Limb (tissue), 2 donors: ENCODE results near the gene STRIT1.

ENCODE experiments used
- DNase-seq, 2 donors: peaks; one replicate each; pipeline ENCODE4 v3.0.0-alpha.2; 2016; ENCODE audit errors: extremely low spot score in 2 of 2

Gene STRIT1

DNA sequence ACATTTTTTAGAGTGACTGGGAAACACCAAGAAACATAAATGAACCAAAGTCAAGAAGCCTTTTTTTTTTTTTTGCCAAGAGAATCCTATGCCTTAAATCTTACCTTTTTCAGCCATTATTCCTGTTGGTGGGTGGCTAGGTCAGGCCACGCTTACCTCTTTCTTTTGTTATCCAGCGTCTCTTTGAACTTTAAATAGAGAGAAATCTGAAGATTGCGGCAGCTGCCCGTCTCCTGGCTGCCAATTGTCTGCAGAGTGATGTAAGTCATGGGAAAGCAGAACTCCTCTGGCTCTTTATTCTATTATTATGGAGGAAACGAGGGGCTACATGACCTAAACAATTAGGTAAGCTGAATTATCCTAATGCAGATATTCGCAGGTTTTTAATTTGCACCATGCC lies at the start of gene STRIT1:
Gene STRIT1, minus strand, starts transcription at position 168 of the 400 bp plus-strand sequence.
- DNase-seq = no peak

DNA sequence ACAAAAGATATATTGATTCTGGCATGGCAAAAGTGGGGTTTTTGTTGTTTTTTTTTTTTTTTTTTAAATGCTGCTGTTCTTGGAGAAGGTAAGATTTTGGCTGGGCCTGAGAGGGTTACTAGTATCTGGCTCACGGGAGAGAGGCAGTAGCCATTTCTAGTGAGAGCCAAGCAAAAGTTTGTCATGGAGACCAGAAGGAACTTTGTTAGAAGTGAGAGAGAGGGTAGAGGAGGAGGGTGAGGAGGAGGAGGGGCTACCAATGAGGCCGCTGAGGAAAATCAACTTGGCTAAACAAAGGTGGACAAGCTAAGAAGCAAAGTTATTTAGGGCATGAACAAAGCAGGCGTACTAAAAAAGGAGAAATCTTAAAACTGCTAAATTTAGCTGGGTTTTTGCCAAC lies 48.9 kb upstream of the STRIT1 start:
- no peak for DNase-seq

DNA sequence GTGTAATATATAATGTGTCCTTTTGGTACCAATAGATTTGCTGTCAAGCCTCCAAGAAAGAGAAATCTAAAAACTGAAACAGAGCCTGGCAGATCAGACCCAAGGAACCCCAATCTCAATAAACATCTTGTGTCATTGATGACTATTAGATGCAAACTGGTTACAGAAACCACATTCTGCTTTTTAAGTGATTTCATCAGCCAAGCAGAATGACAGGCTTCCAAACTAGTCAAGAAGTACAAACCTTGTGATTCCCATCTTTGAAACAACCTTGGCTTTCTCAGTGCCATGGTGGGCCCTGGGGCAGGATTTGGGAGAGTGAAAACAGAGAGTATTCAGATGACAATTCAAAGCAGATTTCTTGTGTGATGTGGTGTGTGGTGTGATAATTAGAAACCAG lies 45.6 kb upstream of the STRIT1 start:
- DNase-seq = no peak

DNA sequence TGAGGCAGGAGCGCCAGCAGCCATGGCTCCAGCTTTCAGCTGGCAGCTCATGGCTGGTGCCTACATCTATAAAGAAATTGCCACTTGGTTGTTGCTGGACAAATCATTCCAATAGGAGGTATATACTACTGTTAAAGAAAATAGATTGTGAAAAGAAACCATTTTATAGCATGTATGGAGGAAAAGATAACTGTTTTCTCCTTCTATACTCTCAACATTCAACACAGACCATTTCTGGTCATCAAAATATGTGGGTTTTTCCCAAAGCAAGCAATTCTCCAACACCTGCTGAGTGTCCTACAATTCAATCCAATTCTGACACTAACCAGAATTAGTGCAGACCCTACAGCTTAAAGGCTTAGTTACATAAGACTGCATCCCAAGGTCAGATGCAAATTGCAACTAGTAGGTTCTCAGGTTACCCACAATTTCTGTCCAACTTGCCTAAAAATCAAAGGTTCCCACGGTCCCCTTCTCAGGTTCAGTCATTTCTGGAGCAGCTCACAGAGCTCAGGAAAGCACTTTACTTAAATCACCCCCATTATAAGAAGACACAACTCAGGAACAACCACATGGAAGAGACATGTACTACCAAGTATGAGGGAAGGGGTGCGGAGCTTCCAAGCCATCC lies 42.4 kb upstream of the STRIT1 start:
- no peak for DNase-seq

DNA sequence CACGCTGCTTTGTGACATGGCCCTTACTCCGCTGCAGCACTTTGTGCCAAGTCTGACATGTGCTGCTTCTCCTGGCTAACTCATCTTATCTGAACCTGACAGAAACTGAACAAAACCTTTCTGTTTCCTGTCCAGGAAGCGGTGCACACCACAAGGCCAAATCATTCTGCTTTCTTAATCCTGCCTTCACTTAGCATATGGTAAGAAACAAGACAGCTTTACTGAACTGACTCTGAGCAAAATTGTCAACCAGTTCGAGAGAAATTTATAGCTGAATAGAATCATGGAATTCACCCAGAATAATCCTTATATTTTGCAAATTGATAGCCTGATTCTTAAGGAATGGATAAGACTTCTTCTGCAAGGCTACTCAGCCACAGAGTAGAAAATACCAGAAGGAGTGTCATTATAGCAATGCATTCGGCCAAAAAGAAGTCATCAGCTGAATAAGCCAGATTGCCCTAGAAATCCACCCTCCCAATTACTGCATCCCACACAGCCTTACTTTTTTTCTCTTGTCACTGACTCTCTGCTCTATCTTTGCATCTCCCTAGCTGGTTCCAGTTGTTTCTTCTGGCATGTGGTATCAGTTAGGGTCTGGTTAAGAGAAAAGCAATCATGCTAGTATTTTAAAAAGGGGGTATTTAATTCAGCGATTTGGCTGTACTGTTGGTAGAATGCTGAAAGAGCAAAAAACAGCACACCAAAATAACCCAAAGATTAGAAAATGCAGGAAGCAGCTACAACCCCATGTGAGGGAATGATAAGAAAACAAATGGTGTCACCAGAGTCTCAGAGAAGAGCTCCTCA lies 41.6 kb upstream of the STRIT1 start:
- no peak for DNase-seq

DNA sequence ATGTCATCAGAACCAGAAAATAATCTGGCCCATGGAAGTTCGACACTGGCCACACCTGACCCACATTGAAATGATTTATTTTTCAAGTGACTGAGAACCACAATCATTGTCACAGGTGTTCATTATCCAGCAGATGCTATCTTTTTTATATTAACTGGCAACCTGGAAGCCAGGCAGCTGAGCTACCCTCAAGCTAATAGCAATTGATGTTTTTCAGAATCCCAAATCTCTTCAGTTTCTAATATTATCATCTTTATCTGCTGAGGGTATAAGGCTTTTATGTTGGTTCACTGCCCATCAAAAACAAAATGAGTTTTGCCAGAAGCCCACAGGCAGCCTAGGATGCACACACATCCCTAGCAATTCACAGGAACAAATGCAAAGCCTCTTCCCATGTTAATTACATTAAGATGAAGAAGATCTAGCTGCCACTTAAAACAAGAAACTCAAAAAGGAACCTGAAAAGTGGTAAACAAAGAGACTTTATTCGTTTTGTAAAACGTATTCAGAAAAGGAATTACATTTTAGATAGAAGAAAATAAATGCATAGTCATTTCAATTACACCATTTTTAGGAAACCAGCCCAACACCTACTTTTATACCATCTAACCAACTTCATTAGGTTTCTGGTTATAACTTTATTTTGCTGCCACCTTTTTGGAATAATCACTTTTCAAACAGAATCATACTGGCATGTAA lies 40.9 kb upstream of the STRIT1 start:
- no peak for DNase-seq

DNA sequence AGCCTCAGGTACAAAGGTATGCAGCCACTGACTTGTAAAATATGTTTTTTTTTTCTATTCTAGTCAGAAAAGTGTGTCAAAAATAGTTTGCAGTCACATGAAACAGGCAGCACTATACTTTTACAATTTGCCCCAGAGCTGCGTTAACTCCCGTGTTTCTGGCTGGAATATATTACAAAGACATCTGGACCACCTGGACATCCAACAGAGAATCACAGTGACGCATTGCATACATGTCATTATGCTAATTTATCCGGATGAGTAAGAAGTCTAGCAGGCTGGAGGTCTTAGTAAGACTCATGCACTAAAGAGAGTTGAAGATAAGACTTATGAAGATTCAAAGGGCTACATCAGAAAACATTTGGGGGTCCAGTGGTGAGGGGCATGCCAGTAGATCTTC lies 39.2 kb upstream of the STRIT1 start:
- DNase-seq = no peak

DNA sequence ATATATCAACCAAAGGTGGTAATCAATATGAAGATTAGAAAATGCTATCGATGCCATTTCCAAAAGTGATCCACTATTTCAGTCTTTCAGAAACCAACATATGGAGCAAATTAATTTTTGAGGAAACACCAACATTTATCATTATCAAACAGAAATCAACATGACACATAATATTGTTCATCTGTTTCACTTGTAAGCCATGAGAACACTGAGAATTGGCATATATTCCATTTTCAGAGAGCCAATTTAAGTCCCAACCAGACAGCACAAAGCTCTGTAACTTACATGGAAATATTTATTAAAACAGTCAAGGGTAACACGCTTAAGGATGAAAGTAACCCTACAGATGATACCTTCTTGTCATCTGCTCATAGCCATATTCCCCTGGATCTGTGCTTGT lies 37.6 kb upstream of the STRIT1 start:
- no peak for DNase-seq

DNA sequence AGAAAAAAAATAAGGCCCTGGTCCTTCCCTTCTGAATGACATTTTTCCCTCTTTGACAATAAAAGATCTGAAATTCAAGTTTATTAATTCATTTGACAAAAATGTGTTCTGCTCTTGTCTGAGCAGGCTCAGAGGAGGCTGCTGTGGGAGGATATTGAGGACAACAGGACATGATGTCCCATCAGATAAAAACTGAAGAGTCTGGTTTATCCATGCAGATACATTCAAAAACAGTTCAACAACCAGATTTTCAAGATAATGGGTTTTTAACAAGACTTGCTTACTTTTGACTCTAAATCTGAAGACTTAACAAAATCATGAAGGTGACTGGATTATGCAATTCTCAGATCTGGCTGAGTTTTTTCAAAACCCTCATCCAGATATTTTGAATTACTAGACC lies 36.9 kb upstream of the STRIT1 start:
- no peak for DNase-seq

DNA sequence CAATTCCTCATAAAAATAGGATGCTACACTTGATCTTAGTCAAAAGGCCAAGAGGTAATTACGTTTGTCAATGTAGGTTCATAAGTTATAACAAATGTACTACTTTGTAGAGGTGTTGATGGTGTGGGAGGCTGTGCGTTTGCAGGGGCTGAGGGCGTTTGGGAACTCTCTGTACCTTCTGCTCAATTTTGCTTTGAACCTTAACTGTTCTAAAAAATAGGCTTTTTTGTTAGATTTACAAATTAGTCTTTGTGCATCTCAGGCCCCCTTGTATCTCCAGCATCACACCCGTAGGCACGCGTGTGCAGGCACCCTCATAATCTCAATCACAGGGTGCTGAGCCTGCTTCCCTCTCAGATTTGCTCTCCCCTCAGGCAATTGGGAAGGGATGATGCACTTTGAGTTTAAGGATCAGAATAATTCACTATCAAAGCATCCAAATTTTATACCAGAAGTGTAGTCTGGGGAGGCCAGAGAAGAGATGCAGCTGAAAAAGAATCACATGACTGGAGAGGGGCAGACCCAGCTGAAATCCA lies 36.1 kb upstream of the STRIT1 start:
- no peak for DNase-seq

DNA sequence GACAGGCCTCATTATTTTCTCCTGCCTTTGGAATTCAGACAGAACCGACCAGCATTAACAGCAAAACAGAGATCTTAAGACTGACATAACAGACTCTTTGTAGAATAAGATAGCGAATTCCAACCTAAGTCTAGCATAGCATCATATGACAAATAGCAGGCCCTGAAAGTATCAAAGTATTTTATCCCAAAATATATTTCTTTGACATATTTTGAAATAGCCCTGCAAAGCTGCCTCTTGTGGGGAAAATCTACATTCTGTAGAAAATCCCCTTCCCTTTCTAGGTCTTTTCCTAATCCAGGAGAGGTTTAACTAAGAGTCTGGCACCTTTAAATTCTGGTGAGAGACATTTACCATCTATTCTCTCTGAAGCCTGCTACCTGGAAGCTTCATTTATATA lies 34.4 kb upstream of the STRIT1 start:
- no peak for DNase-seq

DNA sequence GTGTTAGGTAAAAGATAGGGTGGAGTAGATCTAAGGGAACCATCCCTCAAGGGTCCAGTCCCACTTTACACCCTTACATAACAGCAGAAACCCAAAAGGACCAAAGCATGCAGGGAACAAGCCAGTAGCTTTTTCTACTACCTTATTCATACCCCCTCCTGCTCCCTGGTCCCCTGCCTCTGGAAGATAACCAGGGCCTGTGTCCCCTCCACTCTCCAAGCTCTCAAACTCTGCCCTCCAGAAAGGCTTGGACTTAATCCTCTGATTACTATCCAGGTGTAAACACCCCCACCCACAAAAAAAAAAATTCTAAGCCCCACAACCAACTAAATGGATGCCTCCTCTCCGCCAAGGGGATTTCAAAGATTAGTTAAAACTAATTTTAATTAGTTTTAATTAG lies 33.9 kb upstream of the STRIT1 start:
- DNase-seq = no peak

DNA sequence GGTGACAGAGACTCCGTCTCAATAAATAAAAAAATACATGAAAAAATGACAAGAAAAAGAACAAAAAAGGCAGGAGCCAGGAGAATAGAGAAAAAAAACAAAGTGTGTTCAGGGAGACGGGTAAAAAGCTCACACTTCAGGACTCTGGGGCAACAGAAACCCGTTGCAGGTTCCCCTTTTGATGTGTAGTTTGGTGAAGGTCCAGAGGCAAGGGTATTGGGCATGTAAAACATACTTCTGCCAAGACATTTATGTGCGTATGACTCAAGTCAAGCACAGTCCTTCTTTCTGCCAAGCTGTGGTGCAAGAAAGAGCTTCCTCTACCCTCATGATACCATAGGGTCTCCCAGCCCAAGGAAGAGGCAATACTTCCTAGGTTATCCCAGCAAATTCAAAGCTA lies 33.4 kb upstream of the STRIT1 start:
- DNase-seq = no peak

DNA sequence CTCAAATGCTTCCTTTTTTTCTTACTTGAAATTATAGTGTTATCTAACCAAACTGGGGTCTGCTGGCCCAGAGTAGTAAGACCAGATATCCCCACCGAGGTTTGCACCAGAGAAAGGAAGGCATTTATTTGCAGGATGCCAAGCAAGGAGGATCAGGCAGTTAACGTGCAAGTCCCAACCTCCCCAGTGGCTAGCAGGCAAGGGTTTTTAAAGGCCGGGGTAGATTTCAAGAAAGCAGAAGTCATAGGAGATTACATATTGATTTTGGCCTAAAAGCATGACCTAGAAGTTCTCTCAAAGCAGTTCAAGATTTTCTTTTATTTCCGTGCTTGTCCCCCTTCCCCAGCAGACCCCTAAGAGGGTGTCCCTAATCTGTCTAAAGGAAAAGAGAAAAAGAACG lies 32.8 kb upstream of the STRIT1 start:
- no peak for DNase-seq

DNA sequence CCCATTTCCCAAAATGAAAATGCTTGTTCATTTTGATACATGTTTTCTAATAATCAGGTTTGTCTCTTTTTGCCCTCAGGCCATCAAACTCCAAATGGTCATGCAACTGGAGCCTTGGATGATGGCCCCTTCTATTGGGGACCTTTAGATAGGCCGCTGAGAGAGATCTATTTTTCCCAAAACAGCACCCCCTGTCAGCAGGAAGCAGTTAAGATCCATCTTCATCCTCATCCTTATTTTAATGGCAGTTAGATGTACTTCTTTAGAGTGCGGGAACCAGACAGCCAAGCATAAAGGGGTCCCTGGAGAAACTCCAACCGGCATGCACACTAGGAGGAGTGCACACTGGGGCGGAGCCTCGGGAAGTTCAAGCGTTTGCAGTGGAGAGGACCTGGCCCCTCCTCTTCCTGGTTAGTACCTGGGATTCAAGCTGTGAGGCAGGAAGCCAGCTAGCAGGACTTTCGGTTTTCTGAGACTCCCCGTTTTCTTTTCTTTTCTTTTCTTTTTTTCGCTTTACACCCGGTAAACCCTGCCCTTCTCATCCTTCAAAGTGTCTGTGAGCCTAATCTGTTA lies 31.9 kb upstream of the STRIT1 start:
- DNase-seq = no peak

DNA sequence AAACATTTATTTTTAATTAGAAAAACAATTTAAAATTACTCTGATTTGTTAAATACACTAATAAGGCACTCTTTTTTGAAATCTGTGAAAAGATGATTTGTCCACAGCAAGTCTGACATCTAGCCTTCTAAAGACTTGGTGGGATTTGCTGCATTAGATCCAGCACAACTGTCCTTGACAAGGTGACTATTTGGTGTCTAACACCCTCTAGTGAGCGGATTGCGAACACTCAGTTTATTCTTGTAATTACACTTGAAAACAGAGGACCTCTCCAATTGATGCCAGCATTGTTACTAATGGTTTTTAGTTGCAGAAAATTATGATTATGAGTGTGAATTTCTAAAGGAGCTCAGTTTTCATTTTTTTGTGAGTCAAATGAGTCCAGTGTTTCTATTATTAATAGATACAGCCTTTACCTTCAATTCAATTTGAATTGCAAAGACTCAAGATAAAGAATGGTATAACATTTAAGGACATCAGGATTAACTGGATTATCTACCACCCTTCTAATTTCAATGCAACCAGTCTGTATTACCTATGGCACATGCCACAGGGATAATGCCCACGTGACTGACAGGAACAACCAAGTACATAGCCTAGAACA lies 29.7 kb upstream of the STRIT1 start:
- peak in 1 of 2 donors; percentile 83 for DNase-seq

DNA sequence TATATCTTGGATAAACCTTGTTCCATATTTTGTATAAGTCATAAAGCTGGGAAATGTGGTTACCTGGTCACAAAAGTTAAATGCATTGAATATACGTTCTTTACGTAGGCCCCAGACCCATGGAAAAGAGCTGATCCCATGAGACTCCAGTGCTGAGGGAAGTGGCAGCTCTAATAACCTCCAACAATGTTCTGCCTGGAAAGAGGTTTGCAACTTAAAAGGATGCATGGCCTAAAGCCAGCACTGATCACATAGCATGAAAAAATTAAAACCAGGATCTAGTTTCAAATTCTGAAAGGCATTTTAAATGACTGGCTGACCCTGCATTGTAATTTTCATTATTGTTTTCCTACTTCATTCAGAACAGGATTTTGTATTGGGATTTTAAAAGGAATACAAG lies 27.9 kb upstream of the STRIT1 start:
- DNase-seq = peak in 1 of 2 donors; percentile 12

DNA sequence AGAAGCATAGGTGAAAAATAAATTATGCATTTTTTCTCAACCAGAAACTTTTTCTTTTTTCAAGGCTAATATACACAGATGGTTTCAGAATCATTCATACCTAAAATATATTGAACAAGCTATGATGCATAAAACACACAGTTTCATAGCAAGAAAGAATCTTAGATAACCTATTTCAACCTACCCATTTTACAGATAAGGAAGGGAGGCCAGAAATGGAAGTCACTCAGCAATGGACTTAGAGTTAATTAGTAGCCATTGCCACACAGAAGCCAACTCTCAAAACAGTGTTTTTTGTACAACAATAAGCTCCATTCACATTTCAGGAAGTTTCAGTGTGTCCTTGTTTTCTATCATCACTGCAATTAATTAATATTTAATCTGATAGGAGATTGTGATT lies 27.5 kb upstream of the STRIT1 start:
- DNase-seq = no peak

DNA sequence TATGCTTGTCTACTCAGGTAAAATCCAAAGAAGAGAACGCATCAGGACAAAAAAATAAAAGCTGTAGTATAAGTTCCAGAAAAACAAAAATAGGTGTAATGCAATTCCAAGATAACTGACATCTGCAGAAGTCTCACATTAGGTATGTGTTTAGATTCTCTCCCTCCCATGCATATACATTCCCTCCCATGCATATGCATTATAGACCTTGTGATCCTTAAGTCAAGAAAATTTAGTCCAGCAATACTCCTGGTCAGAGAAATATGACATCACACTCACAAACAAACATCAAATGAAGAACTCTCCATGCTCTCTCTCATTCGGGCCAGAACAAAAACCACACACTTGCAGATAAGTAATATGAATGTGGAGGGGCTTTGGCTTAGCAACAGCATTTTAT lies 25.3 kb upstream of the STRIT1 start:
- DNase-seq = no peak

DNA sequence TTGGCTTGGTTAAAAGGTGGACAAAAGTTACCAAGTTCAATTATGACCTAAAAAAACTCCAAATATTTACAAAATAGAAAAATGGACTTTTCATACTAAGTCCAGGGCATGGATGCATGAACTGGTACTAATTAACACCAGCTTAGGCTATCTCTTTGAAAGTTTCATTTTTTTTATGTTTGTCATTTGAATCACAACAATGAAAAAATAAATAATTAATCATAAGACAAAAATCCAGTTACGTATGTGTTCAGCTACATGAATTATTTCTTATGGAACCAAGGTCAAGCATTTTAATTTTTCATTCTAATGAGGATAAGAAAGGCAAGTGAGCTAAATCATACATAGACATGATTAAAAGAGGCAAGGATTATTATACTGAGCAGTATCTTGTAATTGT lies 23.7 kb upstream of the STRIT1 start:
- no peak for DNase-seq

DNA sequence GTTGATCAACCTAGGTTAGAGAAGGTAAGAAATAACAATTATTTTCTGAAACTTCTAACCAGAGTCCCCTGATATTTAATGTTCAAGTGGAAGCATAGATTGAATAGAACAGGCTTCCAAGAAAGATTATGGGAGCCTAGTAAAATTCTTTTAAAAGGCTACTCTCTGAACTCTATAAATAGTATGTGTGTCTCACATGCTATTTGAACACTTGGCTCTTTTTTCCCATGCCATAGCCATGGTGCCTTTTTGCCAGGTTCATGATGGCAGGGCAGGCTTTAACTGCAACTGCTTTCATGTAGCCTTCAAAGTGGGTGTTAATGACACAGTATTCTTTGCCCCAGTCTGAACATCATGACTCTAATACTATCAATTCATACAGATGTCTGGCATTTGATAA lies 22.9 kb upstream of the STRIT1 start:
- DNase-seq = no peak

DNA sequence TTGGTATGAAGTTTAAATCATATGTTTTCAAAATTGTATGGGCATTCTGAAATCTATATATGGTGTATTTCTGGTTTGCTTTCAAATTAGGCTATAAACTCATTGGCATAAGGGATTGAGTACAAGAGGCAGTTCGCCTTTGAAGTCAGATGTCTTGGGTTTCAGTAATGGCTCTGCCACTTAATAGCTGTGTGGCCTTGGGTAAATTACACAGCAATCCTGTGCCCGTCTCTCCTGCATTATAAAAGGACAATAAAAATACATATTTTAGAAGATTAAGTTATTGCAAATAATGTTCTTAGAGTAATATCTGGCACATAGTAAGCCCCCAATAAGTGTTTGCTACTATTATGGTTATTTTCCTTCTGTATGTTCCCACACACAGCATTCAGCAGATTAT lies 20.4 kb upstream of the STRIT1 start:
- DNase-seq = no peak
